Spleen (tissue), 11 donors: Measurements from ENCODE around the gene TTC7B. TPM values are rescaled to one million over a fixed set of nuclear protein-coding genes. Genes with fewer than 3 reads are reported as not detected.

Experiments
- DNase-seq: peaks from one replicate; pipeline ENCODE4 v3.0.0-alpha.2; 2020
- H3K27ac ChIP-seq, 8 donors: fragments of 200-600 bp; sonication (generic) in 7 of 8; 1 replicate in 4 of 8; 2 replicates in 4 of 8; pipeline versions ENCODE4 v1.5.0 to v1.8.0; 2016 to 2021; ENCODE audit warnings: inconsistent platforms in 4 of 8, mild to moderate bottlenecking in 4 of 8, moderate library complexity in 1 of 8
- H3K27me3 ChIP-seq, 7 donors: fragments of 200-600 bp; sonication (generic) in 6 of 7; replicated peaks in 1 of 7; 1 replicate in 4 of 7; 2 replicates in 3 of 7; pipeline versions ENCODE4 v1.5.0 to v1.8.0; 2016 to 2021; ENCODE audit warnings: inconsistent platforms in 3 of 7, mild to moderate bottlenecking in 1 of 7
- H3K36me3 ChIP-seq, 6 donors: fragments of 200-600 bp; sonication (generic) in 5 of 6; 1 replicate in 4 of 6; 2 replicates in 2 of 6; pipeline versions ENCODE4 v1.5.0 to v1.8.0; 2016 to 2021; ENCODE audit warnings: inconsistent platforms in 2 of 6
- H3K4me1 ChIP-seq, 6 donors: fragments of 200-600 bp; sonication (generic) in 5 of 6; 1 replicate in 3 of 6; 2 replicates in 3 of 6; pipeline versions ENCODE4 v1.5.0 to v1.8.0; 2016 to 2021; ENCODE audit warnings: inconsistent platforms in 3 of 6
- H3K4me3 ChIP-seq, 8 donors: fragments of 200-600 bp; sonication (generic) in 7 of 8; 1 replicate in 4 of 8; 2 replicates in 4 of 8; pipeline versions ENCODE4 v1.5.0 to v1.8.0; 2016 to 2021; ENCODE audit warnings: inconsistent platforms in 4 of 8, mild to moderate bottlenecking in 4 of 8, moderate library complexity in 2 of 8
- H3K9me3 ChIP-seq, 8 donors: fragments of 200-600 bp; sonication (generic) in 7 of 8; 1 replicate in 4 of 8; 2 replicates in 4 of 8; pipeline versions ENCODE4 v1.5.0 to v1.8.0; 2016 to 2021; ENCODE audit warnings: inconsistent platforms in 4 of 8
- POLR2A ChIP-seq, 3 donors: fragments of 450-650 bp; IDR thresholded peaks; one replicate each; pipeline ENCODE4 v1.5.1; 2017; ENCODE audit warnings: antibody characterized with exemption in 3 of 3, mild to moderate bottlenecking in 1 of 3
- POLR2AphosphoS5 ChIP-seq, 3 donors: sonication (generic); formaldehyde crosslinking; IDR thresholded peaks; one replicate each; pipeline ENCODE4 v1.5.1; 2017; ENCODE audit warnings: antibody characterized with exemption in 3 of 3
- WGBS, 5 donors: extraction: QIAGEN DNeasy Blood & Tissue Kit in 3 of 5; methylation state at CpG; one replicate each; pipeline versions ENCODE4 v1.1.5 to v1.1.7; 2013 to 2018; 5-methylcytosine and 5-hydroxymethylcytosine counted together
- intact Hi-C: fragments of 100-400 bp; cut with DNase I; formaldehyde crosslinking; loops from one replicate; pipeline ENCODE4 v1.15.0; 2023; ENCODE audit warnings: low total_unique reads
- polyA plus RNA-seq, 3 donors: library from polyadenylated mRNA; stranded (reverse); fragments of 200-250 nt; gene quantifications; one replicate each; pipeline ENCODE4 v1.2.1, GENCODE V29; 2013
- total RNA-seq, 7 donors: library from RNA; depleted of rRNA in 3 of 7; stranded (reverse); fragments of >200 nt in 3 of 7; fragmentation: NEBNext Ultra II Directional in 4 of 7; extraction: Animal tissue kit (Norgen Biotek cat#: 25700) in 4 of 7; gene quantifications; one replicate each; pipeline versions ENCODE4 v1.1.0 to v1.2.1, GENCODE V29; 2016 to 2021
- TF ChIP-seq, protein P1 (sequence below), 11 experiments: fragments of 200-600 bp in 7 of 11; fragments of 450-650 bp in 4 of 11; sonication (generic) in 4 of 11; IDR thresholded peaks in 8 of 11; conservative IDR thresholded peaks in 3 of 11; 1 replicate in 7 of 11; 2 replicates in 4 of 11; pipeline versions ENCODE4 v1.4.0 to v1.8.0; 2016 to 2021; ENCODE audit warnings: antibody characterized with exemption in 11 of 11, inconsistent platforms in 4 of 11, mild to moderate bottlenecking in 1 of 11
- donor health status: healthy with polysubstance abuse.
- donor health status: DM: no; HTN: no; CAD: no; lungs with moderate emphysema.
- donor health status: DM: no; HTN: no; CAD: no.
- donor health status: Bipolar disorder and iron deficiency.
- donor health status: healthy.
- donor health status: DM: no; HTN: no; CAD: no.
- donor health status: DM: yes; HTN: yes; CAD: no.

Gene TTC7B
- total and polyA plus RNA-seq, 10 donors, result 6.6 to 98.4 (median 62.6) TPM

DNA sequence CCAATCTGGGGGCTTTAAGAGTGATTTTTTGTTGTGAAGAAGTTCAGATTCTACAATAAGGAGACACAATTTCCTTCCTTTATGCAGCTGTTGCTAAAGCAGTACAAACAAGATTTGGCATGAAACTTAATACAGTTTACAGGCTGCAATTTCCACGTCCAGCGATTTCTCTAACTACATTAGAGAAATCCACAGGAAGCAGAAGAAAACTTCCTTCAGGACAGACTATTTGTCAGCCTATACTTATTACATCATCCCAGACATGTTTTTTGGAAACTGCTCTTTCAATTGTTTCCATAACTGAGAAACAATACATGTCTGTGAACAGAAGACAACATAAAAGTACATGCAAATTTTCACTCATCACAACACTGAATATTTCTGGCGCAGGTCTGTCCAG, 204.3 kb downstream of the TTC7B start:
- no peak overlapping the region for H3K4me3 ChIP-seq
- H3K27ac ChIP-seq, result no peak overlapping the region
- WGBS, 5 donors, result 46 to 76% (median 64%) methylated on average over 3 of the region's 3 CpGs
- H3K9me3 ChIP-seq, result no peaks in the 10 kb centered on the region
- intact Hi-C loops, result no loop called here
- peaks cover 0 to 24% (median 0%) of the 10 kb centered on the region in 6 donors for H3K36me3 ChIP-seq
- TF ChIP-seq, protein P1, sequence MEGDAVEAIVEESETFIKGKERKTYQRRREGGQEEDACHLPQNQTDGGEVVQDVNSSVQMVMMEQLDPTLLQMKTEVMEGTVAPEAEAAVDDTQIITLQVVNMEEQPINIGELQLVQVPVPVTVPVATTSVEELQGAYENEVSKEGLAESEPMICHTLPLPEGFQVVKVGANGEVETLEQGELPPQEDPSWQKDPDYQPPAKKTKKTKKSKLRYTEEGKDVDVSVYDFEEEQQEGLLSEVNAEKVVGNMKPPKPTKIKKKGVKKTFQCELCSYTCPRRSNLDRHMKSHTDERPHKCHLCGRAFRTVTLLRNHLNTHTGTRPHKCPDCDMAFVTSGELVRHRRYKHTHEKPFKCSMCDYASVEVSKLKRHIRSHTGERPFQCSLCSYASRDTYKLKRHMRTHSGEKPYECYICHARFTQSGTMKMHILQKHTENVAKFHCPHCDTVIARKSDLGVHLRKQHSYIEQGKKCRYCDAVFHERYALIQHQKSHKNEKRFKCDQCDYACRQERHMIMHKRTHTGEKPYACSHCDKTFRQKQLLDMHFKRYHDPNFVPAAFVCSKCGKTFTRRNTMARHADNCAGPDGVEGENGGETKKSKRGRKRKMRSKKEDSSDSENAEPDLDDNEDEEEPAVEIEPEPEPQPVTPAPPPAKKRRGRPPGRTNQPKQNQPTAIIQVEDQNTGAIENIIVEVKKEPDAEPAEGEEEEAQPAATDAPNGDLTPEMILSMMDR (IDR thresholded peaks at IDR 0.05 in 8 of 11, conservative IDR thresholded peaks at IDR 0.05 in 3 of 11), result no peak
- TF ChIP-seq POLR2A (IDR thresholded peaks at IDR 0.05) (no peak), POLR2AphosphoS5 (IDR thresholded peaks at IDR 0.05) (no peak)
- H3K27me3 ChIP-seq, result no peaks in the 10 kb centered on the region
- no peak for DNase-seq
- H3K4me1 ChIP-seq, result peaks cover 0 to 17% (median 0%) of the 10 kb centered on the region in 6 donors

DNA sequence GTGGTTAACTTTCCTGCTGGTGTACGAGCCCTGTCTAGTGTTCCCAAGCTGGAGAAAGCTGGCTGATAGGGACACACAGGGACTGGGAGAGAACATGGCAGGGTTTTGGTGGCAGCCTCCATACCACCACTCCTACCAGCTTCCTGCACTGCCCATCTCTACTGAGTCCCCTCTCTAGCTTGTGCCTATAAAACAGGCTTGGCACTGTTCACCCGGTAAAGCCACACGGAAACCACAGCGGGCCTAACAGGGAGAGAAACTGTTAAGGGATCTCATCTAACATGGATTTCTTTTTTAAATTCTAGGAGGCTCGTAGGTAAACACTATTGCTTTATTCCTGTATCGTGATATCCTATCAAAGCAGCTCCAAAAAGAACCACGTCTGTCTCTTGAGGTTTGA, 204.7 kb downstream of the TTC7B start:
- Histone ChIP-seq H3K27me3 (no peaks in the 10 kb centered on the region), H3K27ac (no peak overlapping the region), H3K4me1 (peaks cover 0 to 17% (median 0%) of the 10 kb centered on the region in 6 donors), H3K9me3 (no peaks in the 10 kb centered on the region), H3K4me3 (no peak overlapping the region), H3K36me3 (peaks cover 0 to 24% (median 0%) of the 10 kb centered on the region in 6 donors)
- DNase-seq, result no peak
- intact Hi-C loops, result no loop called here
- no peak for TF ChIP-seq POLR2AphosphoS5 (IDR thresholded peaks at IDR 0.05)
- TF ChIP-seq POLR2A (IDR thresholded peaks at IDR 0.05), result no peak
- TF ChIP-seq, protein P1 (IDR thresholded peaks at IDR 0.05 in 8 of 11, conservative IDR thresholded peaks at IDR 0.05 in 3 of 11), result no peak
- 88 to 94% (median 89%) methylated on average over 7 of the region's 7 CpGs for WGBS, 5 donors

DNA sequence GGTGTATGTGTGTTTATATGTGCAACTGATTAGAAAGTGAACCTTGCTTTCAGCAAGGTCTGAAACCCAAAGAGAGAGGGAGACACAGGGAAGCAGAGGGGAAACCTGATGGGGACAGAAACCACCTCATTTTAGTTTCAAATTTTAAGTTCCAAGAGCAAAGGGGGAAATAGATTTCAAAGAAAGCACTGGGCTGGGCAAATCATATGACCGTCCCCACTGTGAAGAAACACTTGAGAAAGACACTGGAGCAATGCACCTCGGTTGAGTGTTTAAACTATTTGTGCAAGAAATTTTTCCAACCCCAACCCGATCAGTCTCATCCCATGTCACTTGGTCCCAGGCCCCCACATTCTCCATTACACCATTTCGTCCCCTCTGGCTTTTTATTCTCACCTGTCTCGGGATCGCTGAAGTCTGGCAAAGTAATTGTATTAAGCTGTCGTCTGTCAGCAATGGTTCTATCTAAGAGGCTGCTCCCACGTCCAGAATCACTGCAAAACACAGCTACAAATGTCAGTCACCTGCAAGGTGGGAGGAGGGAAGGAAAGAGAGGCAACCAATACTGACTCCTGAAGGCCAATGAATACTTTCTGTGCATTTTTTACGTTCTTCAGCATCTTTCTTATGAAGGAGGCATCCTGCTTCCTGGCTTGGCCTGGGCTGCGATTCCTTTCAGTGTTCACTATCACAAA, 205.7 kb downstream of the TTC7B start:
- intact Hi-C loops, result no loop called here
- DNase-seq, result no peak
- Histone ChIP-seq H3K27me3 (no peaks in the 10 kb centered on the region), H3K9me3 (no peaks in the 10 kb centered on the region), H3K36me3 (peaks cover 0 to 20% (median 0%) of the 10 kb centered on the region in 6 donors), H3K4me1 (peaks cover 0 to 17% (median 0%) of the 10 kb centered on the region in 6 donors), H3K27ac (no peak overlapping the region), H3K4me3 (no peak overlapping the region)
- 74 to 91% (median 80%) methylated on average over 10 of the region's 10 CpGs for WGBS, 5 donors
- TF ChIP-seq, protein P1 (IDR thresholded peaks at IDR 0.05 in 8 of 11, conservative IDR thresholded peaks at IDR 0.05 in 3 of 11), result no peak
- no peak for TF ChIP-seq POLR2A (IDR thresholded peaks at IDR 0.05)
- TF ChIP-seq POLR2AphosphoS5 (IDR thresholded peaks at IDR 0.05), result no peak

DNA sequence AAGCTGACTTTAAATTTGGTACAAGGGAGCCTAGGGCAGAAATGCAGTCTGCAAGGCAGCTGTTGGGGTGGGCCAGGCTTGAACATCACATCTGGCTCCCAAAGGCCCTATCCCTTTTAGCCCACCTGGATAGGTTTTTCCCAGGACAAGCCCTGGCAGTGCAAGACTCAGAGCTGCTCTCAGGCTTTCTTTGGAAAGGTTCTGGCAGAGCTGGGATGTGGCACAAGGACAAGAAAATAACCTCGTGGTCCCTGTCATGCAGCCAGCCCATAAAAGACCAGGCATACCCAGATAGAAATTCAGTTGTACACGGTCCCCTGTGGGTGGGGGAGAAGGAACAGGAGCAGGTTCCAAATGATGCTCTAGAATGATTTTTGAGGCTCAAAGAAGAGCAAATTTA, 206.9 kb downstream of the TTC7B start:
- H3K9me3 ChIP-seq, result no peaks in the 10 kb centered on the region
- no peak overlapping the region for H3K4me3 ChIP-seq
- no peaks in the 10 kb centered on the region for H3K27me3 ChIP-seq
- intact Hi-C loops, result no loop called here
- peaks cover 0 to 20% (median 0%) of the 10 kb centered on the region in 6 donors for H3K36me3 ChIP-seq
- H3K4me1 ChIP-seq, result peaks cover 0 to 17% (median 0%) of the 10 kb centered on the region in 6 donors
- H3K27ac ChIP-seq, result no peak overlapping the region
- TF ChIP-seq, protein P1 (IDR thresholded peaks at IDR 0.05 in 8 of 11, conservative IDR thresholded peaks at IDR 0.05 in 3 of 11), result no peak
- no peak for TF ChIP-seq POLR2A (IDR thresholded peaks at IDR 0.05)
- TF ChIP-seq POLR2AphosphoS5 (IDR thresholded peaks at IDR 0.05), result no peak
- no peak for DNase-seq
- 66 to 80% (median 71%) methylated on average over 2 of the region's 2 CpGs for WGBS, 5 donors
